ENCODE results near the gene PPOX.

The PPOX gene

GRCh38 chr1:161163793-161164192, 2.4 kb upstream of the PPOX start:
- H3K9me3 Mint-ChIP-seq = no peaks in the 10 kb centered on the region
- H3K4me1 Mint-ChIP-seq = peaks cover 71% of the 10 kb centered on the region
- H3K27me3 Mint-ChIP-seq = no peaks in the 10 kb centered on the region
- no peak overlapping the region for H3K4me3 Mint-ChIP-seq
- no peak for ATAC-seq
- H3K27ac Mint-ChIP-seq = peak overlapping the region; percentile 3
- peaks cover 37% of the 10 kb centered on the region for H3K36me3 Mint-ChIP-seq

GRCh38 chr1:161164901-161165610, 1.2 kb upstream of the PPOX start:
- H3K4me3 Mint-ChIP-seq = peak overlapping the region; percentile 29
- no peak for ATAC-seq
- peaks cover 37% of the 10 kb centered on the region for H3K36me3 Mint-ChIP-seq
- H3K27ac Mint-ChIP-seq = peak overlapping the region; percentile 95
- H3K9me3 Mint-ChIP-seq = no peaks in the 10 kb centered on the region
- H3K4me1 Mint-ChIP-seq = peaks cover 63% of the 10 kb centered on the region
- no peaks in the 10 kb centered on the region for H3K27me3 Mint-ChIP-seq

- Mint-ChIP-seq H3K36me3 (peaks cover 39% of the 10 kb centered on the region), H3K27ac (peak overlapping the region; percentile 95), H3K4me1 (peaks cover 45% of the 10 kb centered on the region), H3K27me3 (no peaks in the 10 kb centered on the region), H3K9me3 (no peaks in the 10 kb centered on the region), H3K4me3 (peak overlapping the region; percentile 79)
- ATAC-seq = no peak
Observed at GRCh38 chr1:161166669-161167548, 683 bp downstream of the PPOX start.

DNA sequence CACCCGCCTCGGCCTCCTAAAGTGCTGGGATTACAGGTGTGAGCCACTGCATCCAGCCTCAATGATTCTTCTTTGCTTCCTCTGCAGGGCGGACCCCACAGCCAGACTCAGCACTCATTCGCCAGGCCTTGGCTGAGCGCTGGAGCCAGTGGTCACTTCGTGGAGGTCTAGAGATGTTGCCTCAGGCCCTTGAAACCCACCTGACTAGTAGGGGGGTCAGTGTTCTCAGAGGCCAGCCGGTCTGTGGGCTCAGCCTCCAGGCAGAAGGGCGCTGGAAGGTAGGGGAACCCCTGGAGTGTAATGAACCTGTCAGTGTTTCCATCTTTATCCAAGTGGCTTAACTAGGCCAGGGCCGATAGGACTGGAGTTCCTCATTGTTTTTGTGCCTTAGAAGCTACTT, 2.7 kb downstream of the PPOX start:
- H3K4me1 Mint-ChIP-seq = peaks cover 47% of the 10 kb centered on the region
- no peak for ATAC-seq
- no peaks in the 10 kb centered on the region for H3K27me3 Mint-ChIP-seq
- no peak overlapping the region for H3K4me3 Mint-ChIP-seq
- H3K36me3 Mint-ChIP-seq = peaks cover 42% of the 10 kb centered on the region
- no peak overlapping the region for H3K27ac Mint-ChIP-seq
- no peaks in the 10 kb centered on the region for H3K9me3 Mint-ChIP-seq

DNA sequence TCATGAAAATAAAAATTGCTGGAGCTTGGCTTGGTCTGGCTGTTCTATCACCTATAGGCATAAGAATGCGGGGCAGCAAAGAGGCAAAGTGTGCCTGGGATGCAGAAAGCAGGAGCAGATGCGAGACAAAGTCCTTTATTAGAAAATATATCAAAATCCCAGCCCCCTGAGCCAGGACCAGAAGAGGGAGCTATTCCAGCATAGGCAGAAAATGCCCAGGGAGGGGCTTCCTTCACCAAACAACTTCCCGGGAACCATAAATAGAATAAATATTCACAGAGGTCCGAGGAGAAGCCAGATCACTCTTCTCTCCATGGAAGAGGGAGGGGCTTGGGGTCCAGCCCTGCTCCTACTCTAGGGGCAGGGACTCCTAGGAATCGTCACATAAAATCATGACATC, 5.0 kb downstream of the PPOX start:
- Mint-ChIP-seq H3K4me3 (no peak overlapping the region), H3K36me3 (peaks cover 51% of the 10 kb centered on the region), H3K4me1 (peaks cover 54% of the 10 kb centered on the region), H3K27ac (no peak overlapping the region), H3K9me3 (no peaks in the 10 kb centered on the region), H3K27me3 (no peaks in the 10 kb centered on the region)
- ATAC-seq = no peak

DNA sequence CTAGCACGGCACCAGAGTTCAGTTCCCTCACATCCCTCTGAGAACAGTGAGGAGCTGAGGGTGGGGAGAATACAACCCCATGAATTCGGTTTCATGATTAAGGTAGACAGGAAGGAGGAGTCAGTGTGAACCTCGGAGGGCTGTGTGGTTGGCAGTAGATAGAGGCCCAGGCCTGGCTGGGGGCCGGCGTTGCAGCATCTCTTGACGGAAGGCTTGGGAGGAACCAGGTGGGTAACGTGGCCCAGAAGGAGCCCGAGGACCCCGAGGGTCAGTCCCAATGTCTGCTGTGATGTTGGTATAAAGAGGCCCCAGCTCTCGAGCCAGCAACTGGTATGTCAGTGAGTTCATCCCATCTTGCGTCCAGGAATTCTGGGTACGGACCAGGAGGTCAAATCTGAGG, 5.5 kb downstream of the PPOX start:
- Mint-ChIP-seq H3K9me3 (no peaks in the 10 kb centered on the region), H3K36me3 (peaks cover 51% of the 10 kb centered on the region), H3K4me3 (no peak overlapping the region), H3K27me3 (no peaks in the 10 kb centered on the region), H3K4me1 (peaks cover 59% of the 10 kb centered on the region), H3K27ac (no peak overlapping the region)
- no peak for ATAC-seq

GRCh38 chr1:161172349-161172748, 6.1 kb downstream of the PPOX start:
- H3K27ac Mint-ChIP-seq = peak overlapping the region; percentile 56
- H3K4me1 Mint-ChIP-seq = peaks cover 52% of the 10 kb centered on the region

GRCh38 chr1:161172776-161173376, 6.7 kb downstream of the PPOX start:
- Mint-ChIP-seq H3K36me3 (peaks cover 51% of the 10 kb centered on the region), H3K27ac (peak overlapping the region; percentile 56), H3K4me3 (no peak overlapping the region), H3K9me3 (no peaks in the 10 kb centered on the region), H3K4me1 (peaks cover 55% of the 10 kb centered on the region), H3K27me3 (no peaks in the 10 kb centered on the region)
- no peak for ATAC-seq

More at GRCh38 chr1:161172349-161172748, 6.1 kb downstream of the PPOX start:
- Mint-ChIP-seq H3K36me3 (peaks cover 51% of the 10 kb centered on the region), H3K9me3 (no peaks in the 10 kb centered on the region), H3K4me3 (no peak overlapping the region), H3K27me3 (no peaks in the 10 kb centered on the region)
- ATAC-seq = no peak

GRCh38 chr1:161173711-161174110, 7.5 kb downstream of the PPOX start:
- Mint-ChIP-seq H3K36me3 (peaks cover 51% of the 10 kb centered on the region), H3K27ac (peak overlapping the region; percentile 56), H3K4me1 (peaks cover 50% of the 10 kb centered on the region), H3K9me3 (no peaks in the 10 kb centered on the region), H3K4me3 (no peak overlapping the region), H3K27me3 (no peaks in the 10 kb centered on the region)
- no peak for ATAC-seq

DNA sequence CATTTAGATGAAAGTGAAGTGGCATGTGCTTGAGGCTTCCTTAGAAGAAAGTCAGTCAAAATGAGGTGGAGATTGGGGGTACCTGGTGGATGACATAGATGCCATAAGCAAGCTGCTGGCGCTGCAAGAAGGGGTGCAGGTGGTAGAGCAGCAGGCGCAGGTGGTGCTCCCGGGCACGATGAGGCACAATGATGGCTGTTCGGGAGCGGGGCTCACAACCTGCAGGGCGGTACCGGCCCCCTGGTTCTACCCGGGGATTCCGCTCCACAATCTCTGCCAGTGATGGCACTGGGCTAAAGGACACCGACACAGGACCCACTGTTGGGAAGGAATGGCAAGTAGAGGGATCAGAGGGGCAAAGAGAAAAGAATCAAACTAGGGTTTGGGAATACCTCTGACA, 8.7 kb downstream of the PPOX start:
- Mint-ChIP-seq H3K27ac (peak overlapping the region; percentile 95), H3K9me3 (no peaks in the 10 kb centered on the region), H3K36me3 (peaks cover 51% of the 10 kb centered on the region), H3K4me1 (peaks cover 50% of the 10 kb centered on the region), H3K27me3 (no peaks in the 10 kb centered on the region), H3K4me3 (no peak overlapping the region)
- no peak for ATAC-seq

DNA sequence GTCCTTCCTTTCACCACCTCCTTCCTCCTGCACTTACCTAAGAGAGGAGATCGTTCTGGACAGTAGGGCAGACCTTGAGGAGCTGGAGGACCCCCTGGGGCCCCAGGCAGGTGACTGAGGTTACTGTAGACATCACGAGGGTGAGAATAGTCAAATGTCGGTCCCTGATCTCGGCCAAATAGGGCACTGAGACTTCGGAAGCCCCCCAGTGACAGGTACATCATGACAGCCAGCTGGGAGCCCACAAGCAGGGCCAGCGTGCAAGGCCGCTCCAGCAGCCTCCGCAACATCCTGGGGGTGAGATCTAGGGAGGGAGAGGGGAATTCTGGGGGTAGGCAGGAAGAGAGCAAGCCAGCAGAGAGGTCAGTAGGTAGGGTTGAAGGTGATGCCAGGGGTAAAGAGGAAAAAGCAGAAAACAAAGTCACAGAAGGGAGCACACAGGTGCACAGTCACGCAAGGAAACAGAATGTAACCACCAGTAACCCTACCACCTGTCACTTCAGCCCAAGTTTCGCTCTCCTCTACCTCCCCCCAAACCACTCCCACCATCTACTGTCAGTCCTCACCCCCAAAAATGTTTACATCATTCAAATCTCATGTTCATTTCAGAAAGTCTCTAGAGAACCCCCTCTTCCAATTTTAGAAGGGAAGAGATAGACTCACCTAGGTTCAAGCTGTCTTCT, 9.7 kb downstream of the PPOX start:
- peak overlapping the region; percentile 95 for H3K27ac Mint-ChIP-seq
- peaks cover 49% of the 10 kb centered on the region for H3K36me3 Mint-ChIP-seq
- no peaks in the 10 kb centered on the region for H3K9me3 Mint-ChIP-seq
- H3K27me3 Mint-ChIP-seq = no peaks in the 10 kb centered on the region
- H3K4me1 Mint-ChIP-seq = peaks cover 50% of the 10 kb centered on the region
- H3K4me3 Mint-ChIP-seq = peak overlapping the region; percentile 95
- ATAC-seq = no peak

DNA sequence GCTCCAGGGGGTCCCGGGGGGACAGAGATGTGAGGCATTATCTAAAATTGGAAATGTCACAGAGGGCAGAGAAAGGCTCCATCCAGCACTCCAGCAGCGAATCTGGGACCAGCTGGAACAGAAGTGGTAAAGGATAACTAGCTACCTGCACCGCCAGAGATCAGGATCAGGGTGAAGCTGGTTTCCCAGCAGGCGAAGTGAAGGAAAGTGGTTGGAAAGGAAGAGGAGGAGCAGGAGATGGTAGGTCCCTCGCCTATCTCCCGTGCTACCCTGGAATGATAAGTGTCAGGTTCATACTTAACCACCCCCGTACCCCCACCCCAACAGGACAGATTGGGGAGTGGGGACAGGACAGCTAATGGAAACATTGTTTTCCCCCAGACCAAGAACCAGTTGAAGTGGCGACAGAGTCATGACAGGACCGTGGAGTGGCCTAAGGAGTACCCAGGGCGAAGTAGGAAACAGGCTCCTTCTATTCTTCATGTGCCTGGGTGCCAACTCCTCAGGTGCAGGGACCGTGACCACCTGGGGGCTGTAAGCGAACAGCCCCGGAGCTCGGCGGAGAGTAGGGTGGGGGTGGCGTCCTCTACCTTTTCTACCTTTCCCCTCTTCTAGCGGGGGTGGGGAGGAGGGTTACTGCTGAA, 10.4 kb downstream of the PPOX start:
- H3K9me3 Mint-ChIP-seq = no peaks in the 10 kb centered on the region
- peak overlapping the region; percentile 95 for H3K4me3 Mint-ChIP-seq
- peaks cover 55% of the 10 kb centered on the region for H3K4me1 Mint-ChIP-seq
- ATAC-seq = no peak
- no peaks in the 10 kb centered on the region for H3K27me3 Mint-ChIP-seq
- peak overlapping the region; percentile 95 for H3K27ac Mint-ChIP-seq
- H3K36me3 Mint-ChIP-seq = peaks cover 42% of the 10 kb centered on the region

- peaks cover 59% of the 10 kb centered on the region for H3K4me1 Mint-ChIP-seq
- H3K4me3 Mint-ChIP-seq = peak within 1 kb of the TSS; percentile 95
- H3K27me3 Mint-ChIP-seq = no peaks in the 10 kb centered on the region
- peak within 1 kb of the TSS; percentile 95 for H3K27ac Mint-ChIP-seq
- peak; percentile 96 for ATAC-seq
- peaks cover 35% of the 10 kb centered on the region for H3K36me3 Mint-ChIP-seq
- H3K9me3 Mint-ChIP-seq = no peaks in the 10 kb centered on the region
Observed at GRCh38 chr1:161177112-161177935, 11.1 kb downstream of the PPOX start, which contains the start of gene B4GALT3. Gene B4GALT3 (minus strand): TSS chr1:161177507. CDS start chr1:161176060, 1,447 bp downstream.

DNA sequence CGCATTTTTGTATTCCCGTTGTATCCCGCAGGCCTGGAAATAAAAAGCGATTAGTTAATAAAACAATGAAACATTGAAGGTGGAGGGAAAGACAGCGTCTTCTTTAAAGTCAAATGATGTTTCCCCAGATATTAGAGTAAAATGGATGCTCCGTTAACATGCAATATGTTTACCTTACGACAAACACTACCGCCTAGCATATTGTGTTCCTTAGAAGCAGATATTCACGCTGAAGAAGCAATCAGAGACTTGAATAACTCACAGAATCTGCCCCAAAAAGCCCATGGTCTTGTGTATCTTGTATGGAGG, 11.7 kb downstream of the PPOX start:
- peaks cover 30% of the 10 kb centered on the region for H3K36me3 Mint-ChIP-seq
- H3K27ac Mint-ChIP-seq = peak overlapping the region; percentile 95
- H3K27me3 Mint-ChIP-seq = no peaks in the 10 kb centered on the region
- H3K9me3 Mint-ChIP-seq = no peaks in the 10 kb centered on the region
- ATAC-seq = no peak
- peaks cover 59% of the 10 kb centered on the region for H3K4me1 Mint-ChIP-seq
- peak overlapping the region; percentile 95 for H3K4me3 Mint-ChIP-seq
